ENCODE results near the gene URI1.
"Not testable (repeated sequence)": the region's sequence is repeated elsewhere in the genome, so short reads cannot be mapped to it uniquely, and the experiment has no call there.

URI1 gene

DNA sequence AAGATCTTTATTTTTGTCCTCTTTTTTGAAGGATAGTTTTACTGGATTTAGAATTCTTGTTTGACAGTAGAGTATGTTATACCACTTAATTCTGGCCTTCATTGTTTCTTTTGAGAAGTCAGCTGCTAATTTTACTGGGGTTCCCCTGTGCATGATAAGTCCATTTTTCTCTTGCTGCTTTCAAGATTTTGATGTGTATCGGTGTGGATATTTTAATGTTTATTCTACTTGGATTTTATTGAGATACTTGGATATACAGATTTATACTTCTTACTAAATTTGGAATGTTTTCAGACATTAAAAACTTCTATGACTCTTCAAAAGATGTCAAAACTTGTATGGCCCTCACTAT is 86.9 kb downstream of the URI1 start:
- DNase-seq = no peak

DNA sequence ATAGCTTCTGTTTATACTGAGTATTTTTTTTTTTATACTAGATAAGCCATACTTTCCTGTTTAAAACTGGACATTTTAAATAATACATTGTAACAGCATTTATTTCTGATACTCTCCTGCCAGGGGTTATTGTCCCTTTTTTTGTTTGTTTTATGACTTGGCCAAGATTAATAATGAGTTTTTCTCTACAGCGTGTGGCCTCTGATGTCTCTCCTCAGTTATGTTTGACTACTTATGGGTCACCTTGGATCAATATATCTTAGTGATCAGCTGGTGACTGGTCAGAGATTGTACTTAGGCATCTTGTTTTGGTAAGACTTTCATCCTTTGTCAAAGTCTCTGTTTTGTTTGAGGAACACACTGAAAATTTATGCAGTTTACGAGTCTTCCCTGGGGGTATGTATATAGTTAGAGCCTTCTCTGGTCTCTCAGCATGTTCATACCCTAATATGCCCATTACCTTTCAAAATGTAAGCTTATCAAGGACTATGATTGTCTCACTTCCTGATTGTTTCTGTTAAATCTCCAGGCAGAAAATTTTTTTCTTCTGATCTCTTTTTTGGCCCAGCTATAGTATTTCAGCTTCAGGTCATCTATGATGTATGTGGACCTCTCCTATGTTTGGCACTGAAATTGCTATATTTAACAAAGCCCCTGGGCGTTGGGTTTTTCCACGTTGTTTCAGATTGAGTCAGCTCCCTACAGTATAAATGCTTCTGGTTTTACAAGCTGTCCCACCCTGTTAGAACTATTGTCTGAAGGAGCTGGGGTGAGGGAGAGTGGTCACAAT is 87.9 kb downstream of the URI1 start:
- no peak for DNase-seq

DNA sequence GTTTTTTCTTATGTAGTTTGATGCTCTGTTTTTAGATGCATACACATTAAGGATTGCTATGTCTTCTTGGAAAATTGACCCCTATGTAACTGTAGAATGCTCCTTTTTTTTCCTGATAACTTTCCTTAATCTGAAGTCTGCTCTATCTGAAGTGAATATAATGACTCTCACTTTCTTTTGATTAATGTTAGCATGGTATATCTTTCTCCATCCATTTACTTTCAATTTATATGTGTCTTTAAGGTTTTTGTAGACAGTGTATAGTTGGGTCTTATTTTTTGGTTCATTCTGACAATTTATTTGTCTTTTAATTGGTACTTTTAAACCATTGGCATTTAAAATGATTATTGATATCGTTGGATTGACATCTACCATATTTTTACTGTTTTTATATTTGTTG is 92.3 kb downstream of the URI1 start:
- no peak for DNase-seq

DNA sequence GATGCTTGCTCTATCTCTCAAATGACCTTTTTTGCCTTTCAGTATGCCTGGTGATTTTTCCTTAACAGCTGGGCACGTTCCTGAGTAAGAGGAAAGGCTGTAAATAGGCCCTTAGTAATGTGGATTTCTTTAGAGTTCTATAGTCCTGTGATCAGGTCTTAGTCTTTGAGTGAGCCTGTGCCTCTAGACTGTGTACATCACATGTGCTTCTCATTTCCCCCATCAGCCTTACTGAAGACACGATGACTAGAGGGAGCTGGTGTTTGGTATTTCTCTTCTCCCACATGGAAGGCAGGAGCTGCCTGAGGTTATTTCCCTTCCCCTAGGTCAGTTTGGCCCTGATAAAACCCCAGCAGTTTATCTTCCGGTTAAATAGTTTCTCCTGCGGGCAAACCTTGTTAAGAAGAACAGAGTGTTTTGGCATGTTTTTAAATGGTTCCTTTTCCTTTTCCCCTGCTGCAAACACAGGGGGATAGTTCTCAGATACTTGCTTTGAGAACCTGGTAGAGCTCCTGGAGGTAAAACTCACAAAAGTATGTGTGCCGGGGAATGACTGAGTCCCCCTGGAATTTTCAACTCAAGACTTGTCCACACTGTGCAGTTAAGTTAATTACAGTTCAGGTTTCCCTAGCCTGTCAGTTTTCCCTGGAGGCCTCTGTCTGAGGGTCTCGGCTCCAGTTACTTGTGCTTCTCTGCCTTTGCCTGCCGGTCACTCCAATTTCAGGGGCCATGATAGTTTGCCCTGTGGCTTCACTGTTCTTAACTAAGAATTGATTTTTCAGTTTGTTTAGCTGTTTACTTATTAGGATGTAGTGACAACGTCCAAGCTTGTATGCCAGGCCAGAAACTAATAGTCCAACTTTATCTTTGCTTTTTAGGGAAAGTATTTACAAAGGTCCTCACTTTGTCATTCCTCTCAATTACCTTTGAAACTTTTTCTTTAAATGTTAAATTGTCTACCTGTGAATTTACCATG is 94.4 kb downstream of the URI1 start:
- DNase-seq = no peak

DNA sequence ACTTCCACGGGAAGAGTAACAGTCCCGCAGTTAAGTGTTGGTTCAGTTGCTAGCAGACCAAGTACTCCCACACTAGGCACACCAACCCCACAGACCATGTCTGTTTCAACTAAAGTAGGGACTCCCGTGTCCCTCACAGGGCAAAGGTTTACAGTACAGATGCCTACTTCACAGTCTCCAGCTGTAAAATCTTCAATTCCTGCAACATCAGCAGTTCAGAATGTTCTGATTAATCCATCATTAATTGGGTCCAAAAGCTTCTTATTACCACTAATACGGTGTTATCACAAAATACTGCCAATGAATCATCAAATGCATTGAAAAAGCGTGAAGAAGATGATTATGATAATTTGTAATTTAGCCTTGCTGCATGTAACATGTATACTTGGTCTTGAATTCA is 95.8 kb downstream of the URI1 start:
- no peak for DNase-seq

DNA sequence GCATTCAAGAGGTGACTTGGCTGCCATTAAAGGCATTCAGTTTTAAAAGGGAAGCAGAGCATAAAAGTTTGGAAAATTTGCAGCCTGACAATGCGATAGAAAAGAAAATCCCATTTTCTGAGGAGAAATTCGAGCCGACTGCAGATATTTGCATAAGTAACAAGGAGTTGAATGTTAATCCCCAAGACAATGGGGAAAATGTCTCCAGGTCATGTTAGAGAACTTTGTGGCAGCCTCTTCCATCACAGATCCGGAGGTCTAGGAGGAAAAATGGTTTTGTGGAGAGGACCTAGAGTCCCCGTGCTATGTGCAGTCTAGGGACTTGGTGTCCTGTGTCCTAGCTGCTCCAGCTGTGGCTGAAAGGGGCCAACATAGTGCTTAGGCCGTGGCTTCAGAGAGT is 99.9 kb downstream of the URI1 start:
- not testable (repeated sequence) for DNase-seq

DNA sequence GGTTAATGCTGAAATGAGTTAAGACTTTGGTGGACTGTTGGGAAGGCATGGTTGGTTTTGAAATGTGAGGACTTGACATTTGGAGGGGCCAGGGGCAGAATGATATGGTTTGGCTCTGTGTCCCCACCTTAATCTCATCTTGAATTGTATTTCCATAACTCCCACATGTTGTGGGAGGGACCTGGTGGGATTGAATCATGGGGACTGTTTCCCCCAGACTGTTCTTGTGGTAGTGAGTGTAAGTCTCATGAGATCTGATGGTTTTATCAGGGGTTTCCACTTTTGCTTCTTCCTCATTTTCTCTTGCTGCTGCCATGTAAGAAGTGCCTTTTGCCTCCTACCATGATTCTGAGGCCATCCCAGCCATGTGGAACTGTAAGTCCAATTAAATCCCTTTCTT is 101.0 kb downstream of the URI1 start:
- DNase-seq = not testable (repeated sequence)

DNA sequence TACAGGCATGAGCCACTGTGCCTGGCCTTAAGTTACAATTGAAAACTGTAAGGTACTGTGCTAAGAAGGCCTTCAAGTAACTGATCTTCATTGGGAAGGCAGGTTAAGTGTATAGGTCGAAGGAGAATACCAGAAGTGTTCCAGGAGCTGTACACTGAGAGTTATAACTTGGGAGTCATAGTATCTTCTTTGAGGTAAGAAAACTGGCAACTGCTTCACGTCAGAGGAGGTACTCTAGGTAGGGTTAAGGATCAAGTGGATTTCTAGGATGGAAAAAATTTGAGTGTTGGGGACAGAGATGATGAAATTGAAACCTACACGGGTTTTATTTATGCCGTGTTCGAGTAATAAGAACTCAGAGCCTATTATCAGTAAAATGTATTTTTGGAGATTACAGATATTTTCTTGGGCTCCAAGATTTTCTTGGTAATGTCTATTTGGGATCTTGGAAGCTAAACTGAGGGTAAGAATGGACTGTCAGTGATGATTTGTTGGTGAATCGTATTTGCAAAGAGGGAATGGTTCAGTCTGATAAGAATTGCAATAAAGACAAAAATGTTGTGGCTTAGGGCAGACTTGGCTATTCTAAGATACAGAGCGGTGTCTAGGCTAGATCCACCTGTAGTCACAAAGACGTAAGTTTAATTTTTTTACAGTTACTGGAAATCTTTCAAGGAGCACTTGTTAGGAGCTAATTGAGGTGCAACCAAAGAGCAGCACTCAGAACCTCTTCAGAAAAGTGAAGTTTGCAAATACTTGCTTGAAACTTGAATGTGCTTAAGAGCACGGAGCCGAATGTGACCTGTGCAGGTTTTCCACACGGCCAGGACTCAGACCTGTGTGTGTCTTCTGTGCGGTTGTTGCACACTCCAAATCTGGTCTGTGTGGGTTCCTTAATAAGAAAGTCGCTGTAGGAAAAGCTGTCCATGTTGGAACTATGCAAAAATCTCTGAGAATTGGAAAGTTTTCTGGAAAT is 102.5 kb downstream of the URI1 start:
- no peak for DNase-seq

DNA sequence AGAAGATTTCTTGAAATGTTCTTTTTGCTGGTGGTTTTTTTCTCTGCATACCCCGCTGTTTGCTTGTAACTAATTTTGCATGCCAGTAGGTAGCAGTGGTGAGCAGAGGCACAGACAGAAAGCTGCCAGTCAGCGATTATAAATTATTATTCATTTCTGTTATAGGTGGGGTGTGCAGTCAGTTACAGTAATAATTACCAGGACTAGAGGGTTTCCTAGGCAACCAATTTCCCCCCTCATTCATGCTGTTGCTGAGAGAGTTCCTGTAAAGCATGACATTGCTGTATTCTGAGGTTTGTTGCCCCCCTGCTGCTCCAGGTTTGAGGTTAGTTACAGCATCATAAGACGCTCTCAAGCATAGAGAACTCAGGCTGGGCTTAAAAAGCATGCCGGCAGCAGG is 104.5 kb downstream of the URI1 start:
- DNase-seq = no peak

DNA sequence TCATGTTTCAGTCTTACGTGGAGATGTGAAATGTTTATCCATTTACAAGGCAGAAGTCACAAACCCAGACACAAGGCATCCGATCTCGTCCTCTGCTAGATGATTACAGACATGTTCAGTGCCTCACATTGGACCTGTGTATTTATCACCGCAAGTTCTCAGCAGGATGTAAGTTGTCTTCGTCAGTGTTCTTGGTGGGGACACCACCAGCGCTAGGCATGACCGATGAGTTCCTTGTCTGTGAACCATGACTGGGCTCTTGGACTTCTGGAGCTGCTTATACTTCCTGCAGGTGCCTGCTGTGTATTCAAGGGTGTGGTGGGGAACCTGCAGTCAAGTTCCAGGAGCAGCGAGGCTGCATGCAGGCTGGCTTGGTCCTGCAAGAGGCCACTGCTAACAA is 105.4 kb downstream of the URI1 start:
- DNase-seq = no peak

DNA sequence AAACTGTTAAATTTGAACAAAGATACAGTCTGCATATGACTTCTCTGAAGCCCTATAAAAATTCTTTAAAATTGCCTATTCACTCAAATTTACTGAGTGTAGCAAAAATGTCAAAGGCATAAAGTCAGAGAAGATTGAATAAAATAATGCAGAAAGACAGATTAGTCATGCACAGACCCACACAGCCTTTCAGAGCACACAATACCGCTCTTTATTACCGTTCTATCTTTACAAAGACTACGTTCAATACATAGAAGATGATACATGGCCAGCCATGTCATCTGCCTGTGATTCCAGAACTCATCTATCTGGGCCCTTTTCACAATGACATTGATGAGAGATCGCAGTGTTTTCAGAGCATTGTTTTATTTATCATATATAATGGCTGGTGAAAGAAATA is 107.2 kb downstream of the URI1 start:
- no peak for DNase-seq

DNA sequence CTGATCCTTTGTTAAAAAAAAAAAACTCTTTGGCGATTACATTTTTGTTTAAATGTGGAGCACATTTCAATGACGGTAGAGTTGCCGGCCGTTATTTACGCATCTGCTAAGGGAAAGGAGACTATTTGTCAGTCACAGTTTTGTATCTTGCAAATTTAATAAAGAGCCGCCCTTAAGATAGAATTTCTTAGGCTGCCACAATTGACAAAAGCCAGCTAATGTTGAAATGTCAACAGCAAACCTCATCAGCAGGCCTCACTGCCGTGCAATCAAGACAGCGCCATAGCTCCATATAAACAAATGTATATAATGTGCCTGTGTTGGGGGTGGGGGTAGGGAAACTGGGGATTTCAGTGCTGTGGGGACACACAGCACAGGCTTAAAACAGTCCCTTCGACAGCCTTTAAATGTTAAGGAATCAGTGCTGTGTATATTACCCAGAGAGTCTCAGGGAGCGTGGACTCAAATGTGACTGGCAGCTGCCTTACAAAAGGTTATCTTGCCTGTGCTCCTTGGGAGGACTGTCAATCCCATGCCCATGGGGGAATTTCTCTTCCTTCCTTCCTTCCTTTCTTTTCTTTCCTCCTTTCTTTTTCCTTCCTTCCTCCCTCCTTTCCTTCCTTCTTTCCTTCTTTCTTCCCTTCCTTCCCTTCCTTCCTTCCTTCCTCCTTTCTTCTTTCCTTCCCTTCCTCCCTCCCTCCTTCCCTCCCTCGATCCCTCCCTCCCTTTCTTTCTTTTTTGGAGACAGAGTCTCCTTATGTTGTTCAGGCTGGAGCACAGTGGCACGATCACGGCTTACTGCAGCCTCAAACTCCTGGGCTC is 108.0 kb downstream of the URI1 start:
- no peak for DNase-seq

DNA sequence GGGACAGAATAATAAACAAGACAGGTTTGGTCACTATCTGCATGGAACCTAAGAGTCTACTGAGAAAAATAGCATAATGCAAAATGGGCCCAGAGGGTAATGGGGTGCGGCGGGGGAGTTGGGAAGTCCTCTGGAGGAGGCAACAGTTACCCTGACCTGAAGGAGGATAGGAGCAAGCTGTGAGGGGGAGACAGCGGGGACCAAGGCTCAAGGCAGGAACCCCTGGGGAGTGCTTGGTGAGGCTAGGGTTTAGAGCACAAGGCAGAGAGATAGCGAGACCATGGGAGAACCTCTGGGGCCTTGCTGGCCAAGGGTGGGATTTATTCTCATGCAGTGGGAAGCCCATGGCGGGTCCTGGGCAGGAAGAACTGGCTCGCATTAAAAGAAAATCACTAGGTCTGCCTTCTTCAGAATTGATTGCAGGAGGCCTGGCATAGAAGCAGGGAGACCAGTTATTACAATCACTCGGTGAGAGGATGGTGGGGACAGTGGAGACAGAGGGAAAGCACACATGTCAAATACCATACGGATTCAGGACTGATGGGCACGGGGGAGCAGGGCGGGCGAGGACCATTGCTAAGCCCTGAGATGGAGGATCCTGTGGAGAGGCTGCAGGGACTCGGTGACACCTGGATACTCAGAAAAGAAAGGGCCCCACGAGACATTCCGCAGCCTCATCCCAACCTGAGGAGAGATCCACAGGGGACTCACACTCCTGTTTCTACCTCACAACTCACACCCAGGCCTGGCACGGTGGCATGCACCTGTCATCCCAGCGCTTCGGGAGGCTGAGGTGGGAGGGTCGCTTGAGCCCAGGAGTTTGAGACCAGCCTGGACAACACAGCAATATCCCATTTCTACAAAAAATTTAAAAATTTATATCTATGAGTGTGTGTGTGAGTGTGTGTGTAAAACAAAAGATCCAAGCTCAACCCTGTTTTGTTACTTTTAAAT is 110.4 kb downstream of the URI1 start:
- no peak for DNase-seq

DNA sequence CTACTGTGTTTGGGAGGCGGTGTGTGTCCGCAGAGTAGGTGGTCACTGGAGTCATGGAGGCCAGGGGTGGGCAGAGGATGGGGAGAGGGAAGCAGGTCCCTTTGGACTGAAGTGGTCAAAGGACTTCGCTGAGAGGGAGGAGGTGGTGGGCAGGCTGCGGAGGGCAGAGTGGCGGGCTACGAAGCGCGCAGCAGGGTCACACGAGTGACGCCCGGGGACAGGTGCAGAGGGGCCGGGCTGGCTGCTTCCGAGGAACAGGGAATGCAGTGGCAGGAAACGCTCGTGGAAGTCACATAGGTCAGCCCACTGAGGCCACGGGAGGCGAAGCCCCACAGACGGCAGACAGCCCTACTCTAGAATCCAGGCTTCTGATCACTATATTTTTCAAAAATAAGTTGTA is 111.5 kb downstream of the URI1 start:
- no peak for DNase-seq

DNA sequence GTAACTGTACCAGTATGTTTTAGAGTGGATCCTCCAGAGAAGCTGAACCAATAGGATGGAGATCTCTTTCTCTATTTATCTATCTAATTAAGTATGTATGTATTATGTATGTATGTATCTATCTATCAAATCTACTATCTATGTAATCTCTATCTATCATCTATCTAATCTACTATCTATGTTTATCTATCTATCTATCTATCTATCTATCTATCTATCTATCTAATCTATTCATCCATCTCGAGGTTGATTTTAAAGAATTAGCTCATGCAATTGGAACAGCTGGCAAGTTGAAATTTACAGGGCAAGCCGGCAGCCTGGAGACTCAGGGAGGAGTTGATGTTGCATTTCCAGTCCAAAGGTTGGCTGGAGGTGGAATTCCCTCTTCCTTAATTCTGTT is 112.2 kb downstream of the URI1 start:
- no peak for DNase-seq

DNA sequence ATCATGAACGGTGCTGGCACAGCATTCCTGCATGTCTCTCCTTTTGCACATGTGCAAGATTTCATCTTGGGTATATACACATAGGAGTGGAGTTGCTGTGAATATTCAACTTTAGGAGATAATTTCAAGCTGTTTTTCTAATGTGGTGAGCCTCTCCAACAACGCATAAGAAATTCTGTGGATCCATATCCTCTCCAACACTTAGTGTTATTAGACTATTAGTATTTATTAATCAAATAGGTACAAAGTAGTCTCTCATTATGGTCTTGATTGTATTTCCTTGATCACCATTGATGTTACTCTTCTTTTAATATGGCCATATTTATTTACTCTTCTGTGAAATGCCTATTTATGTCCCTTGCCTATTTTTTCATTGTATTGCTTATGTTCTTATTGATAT is 114.5 kb downstream of the URI1 start:
- DNase-seq = no peak

DNA sequence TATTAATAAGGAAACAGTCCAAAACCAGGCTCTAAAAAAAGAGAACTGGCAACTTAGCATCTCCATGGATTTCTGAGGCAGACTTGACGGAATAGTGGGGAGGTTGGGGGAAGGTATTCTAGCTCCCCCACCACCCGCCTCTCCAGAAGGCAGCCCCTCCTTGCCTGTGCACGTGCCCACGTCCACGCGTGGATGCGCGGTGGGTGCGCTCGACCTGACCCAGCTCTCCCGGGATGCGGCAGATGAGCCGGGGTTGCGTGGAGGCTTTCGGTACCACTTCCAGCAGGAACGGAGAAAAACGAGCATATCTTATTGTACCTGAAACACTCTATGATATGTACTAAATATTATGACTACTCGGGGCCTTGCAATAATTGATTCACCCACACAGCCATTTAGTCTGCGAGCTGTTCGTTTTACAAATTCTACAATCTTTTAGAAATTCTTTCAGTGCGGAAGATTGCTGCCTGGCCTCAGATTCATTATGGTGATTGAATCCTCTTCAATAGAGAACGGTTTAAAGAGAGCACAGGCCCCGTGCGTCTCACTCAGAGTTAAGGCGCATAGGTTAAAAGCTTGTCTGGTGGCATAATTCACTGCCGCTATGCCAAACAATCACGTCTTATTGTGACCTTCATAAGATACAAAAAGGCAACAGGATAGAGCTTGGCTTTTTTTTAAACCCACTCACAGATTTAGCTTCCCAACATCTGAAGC is 117.9 kb downstream of the URI1 start:
- DNase-seq = no peak

DNA sequence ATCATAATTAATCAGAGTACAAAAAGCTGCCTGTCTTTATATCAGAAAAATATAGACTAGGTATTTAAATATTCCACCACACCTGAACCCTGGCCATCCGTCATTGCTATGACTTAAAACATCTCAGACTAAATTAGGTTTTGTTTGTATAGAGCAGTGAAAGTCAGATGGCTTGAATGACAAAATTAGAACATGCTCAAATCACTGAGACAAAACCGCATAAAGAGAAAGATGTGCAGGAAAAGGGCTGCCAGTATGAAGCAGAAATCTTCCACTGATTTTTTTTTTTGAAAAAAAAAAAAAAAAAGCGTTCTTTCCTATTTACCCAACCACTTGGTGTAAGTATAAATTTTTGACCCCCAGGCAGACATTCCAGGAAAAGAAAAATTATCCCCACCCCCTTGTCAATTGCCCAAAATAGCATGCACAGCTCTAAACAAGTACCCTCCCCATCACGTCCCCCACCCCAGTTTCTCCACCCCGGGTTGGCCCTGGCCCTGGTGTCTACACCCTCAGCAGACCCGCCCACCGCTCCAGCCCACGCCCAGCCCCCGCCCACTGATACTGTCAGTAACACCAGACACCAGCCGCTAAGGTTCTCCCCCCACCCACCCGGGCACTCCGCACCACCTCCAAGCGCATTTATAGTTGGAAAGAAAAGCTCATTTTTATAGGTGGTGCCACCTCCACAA is 118.6 kb downstream of the URI1 start:
- no peak for DNase-seq

DNA sequence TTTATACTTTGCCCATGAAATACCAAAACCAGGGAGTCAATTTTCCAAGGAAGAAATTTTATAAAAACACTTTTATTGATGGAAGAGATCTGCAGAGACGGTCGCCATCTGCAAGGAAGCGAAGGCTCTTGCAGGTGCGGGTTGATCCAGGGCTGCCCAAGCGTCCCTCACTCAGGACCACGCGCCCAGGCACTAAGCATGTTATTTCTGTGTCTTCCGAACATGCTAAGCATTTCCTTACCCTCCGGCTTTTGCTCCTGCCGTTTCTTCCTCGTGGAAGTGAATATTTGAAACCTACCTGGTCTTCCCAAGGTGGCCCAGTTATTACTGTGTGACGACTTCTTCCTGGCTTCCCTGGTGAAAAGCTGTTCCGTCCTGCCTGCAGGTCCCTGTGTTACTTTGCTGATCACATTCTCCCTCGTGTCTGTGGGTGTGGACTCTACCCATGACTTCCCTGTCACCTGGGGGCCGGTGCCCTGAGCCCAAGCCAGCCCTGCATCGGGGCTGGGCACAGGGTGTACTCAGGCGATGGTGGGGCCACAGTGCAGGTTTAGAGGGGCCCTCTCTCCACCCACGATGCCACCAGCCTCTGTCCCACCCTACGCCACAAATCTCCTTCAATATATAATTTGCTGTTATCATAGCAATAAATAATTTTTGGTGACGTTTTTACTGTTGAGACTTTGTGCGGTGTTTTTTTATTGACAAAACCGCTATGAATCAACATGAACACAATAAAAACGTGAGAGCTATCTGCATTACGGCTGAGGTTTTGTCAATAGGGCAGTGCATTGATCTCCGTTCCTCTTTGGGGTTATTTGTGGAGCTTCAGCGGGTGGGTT is 119.4 kb downstream of the URI1 start:
- no peak for DNase-seq

Measured in COR-L47 (cell line).